H1 (cell line): ENCODE measurements around the gene BIN1. TPM values are rescaled to one million over a fixed set of nuclear protein-coding genes. Genes with fewer than 3 reads are reported as not detected.

Experiments
- CTCF ChIA-PET: fragments of 300-600 bp; sonication (Branson Sonifier 250); formaldehyde crosslinking; loops from one replicate; lab custom pipeline; 2021; ENCODE audit not compliant: partially characterized antibody; lab: Charles Lee
- POLR2A ChIA-PET: fragments of 300-600 bp; sonication (Branson Sonifier 250); formaldehyde crosslinking; loops from one replicate; lab custom pipeline; 2021; ENCODE audit warnings: inconsistent platforms; ENCODE audit not compliant: partially characterized antibody; lab: Charles Lee
- DNase-seq, 2 experiments: peaks; one replicate each; pipeline versions ENCODE4 v3.0.0 to v3.0.0-alpha.2; 2010 to 2022; ENCODE audit warnings: low spot score in 2 of 2, low read depth in 1 of 2, mixed read lengths in 1 of 2
- FAIRE-seq: peaks from 2 replicates; lab custom pipeline; 2011; peaks lifted over from hg19 to GRCh38; lab: Jason Lieb, UNC
- H2AFZ ChIP-seq: 2 replicates; pipeline ENCODE4 v1.8.1; 2012; ENCODE audit warnings: low read length, inconsistent platforms
- H2AK5ac ChIP-seq: 2 replicates; pipeline ENCODE4 v1.6.1; 2013; ENCODE audit warnings: low read depth, low read length
- H2BK120ac ChIP-seq: replicated peaks from 2 replicates; pipeline ENCODE3; 2013; ENCODE audit warnings: low read depth, low read length, inconsistent platforms
- H2BK12ac ChIP-seq: 2 replicates; pipeline ENCODE4 v1.6.1; 2013; ENCODE audit warnings: low read depth, low read length
- H2BK15ac ChIP-seq: 2 replicates; pipeline ENCODE4 v1.6.1; 2013; ENCODE audit warnings: low read length
- H2BK20ac ChIP-seq: 2 replicates; pipeline ENCODE4 v1.6.1; 2013; ENCODE audit warnings: low read length
- H2BK5ac ChIP-seq: 2 replicates; pipeline ENCODE4 v1.6.1; 2013; ENCODE audit warnings: low read depth, low read length
- H3K14ac ChIP-seq: 2 replicates; pipeline ENCODE4 v1.6.1; 2013; ENCODE audit warnings: inconsistent platforms; ENCODE audit not compliant: insufficient read length
- H3K18ac ChIP-seq: 2 replicates; pipeline ENCODE4 v1.6.1; 2013; ENCODE audit warnings: low read length; ENCODE audit errors: extremely low read depth
- H3K23ac ChIP-seq: 2 replicates; pipeline ENCODE4 v1.6.1; 2013; ENCODE audit warnings: inconsistent platforms; ENCODE audit not compliant: insufficient read length
- H3K23me2 ChIP-seq: 2 replicates; pipeline ENCODE4 v1.6.1; 2013; ENCODE audit warnings: low read depth, low read length
- H3K27ac ChIP-seq: 2 replicates; pipeline ENCODE4 v1.6.1; 2011; ENCODE audit warnings: low read depth, low read length, inconsistent platforms
- H3K27me3 ChIP-seq, 4 experiments: replicated peaks in 1 of 4; 1 replicate in 1 of 4; 2 replicates in 3 of 4; pipeline versions ENCODE4 v1.6.1 to v1.8.1; 2011 to 2013; ENCODE audit warnings: low read length in 3 of 4, mild to moderate bottlenecking in 3 of 4, inconsistent platforms in 2 of 4, mixed read lengths in 2 of 4, moderate library complexity in 1 of 4; ENCODE audit not compliant: control insufficient read depth in 3 of 4, insufficient read depth in 3 of 4; ENCODE audit errors: extremely low read depth in 1 of 4
- H3K36me3 ChIP-seq, 4 experiments: 2 replicates each; pipeline versions ENCODE4 v1.6.1 to v1.8.1; 2011 to 2013; ENCODE audit warnings: mild to moderate bottlenecking in 4 of 4, low read length in 3 of 4, moderate library complexity in 2 of 4, control low read depth in 1 of 4, inconsistent platforms in 1 of 4; ENCODE audit not compliant: insufficient read depth in 4 of 4, control insufficient read depth in 2 of 4
- H3K4ac ChIP-seq: replicated peaks from 2 replicates; pipeline ENCODE3; 2013; ENCODE audit warnings: low read length, low read depth, mixed read lengths, inconsistent platforms; ENCODE audit not compliant: insufficient read length
- H3K4me1 ChIP-seq, 4 experiments: replicated peaks in 1 of 4; 1 replicate in 1 of 4; 2 replicates in 3 of 4; pipeline versions ENCODE4 v1.6.1 to v1.8.1; 2011 to 2013; ENCODE audit warnings: low read length in 3 of 4, inconsistent platforms in 2 of 4, mixed read lengths in 1 of 4; ENCODE audit not compliant: insufficient read depth in 4 of 4, control insufficient read depth in 3 of 4
- H3K4me2 ChIP-seq, 2 experiments: 2 replicates each; pipeline versions ENCODE4 v1.6.1 to v1.8.1; 2011 to 2013; ENCODE audit warnings: low read depth in 2 of 2, low read length in 2 of 2, control low read depth in 1 of 2, inconsistent platforms in 1 of 2, mild to moderate bottlenecking in 1 of 2; ENCODE audit not compliant: insufficient read depth in 1 of 2
- H3K4me3 ChIP-seq, 4 experiments: fragments of 200-600, 300-600 bp in 1 of 4; sonication (generic), shearing (Covaris generic), sonication (Bioruptor Twin) in 1 of 4; 2 replicates each; pipeline versions ENCODE4 v1.5.1 to v1.8.1; 2011 to 2016; ENCODE audit warnings: low read length in 4 of 4, low read depth in 3 of 4, control low read depth in 2 of 4, inconsistent platforms in 2 of 4, mild to moderate bottlenecking in 2 of 4, mixed read lengths in 1 of 4, moderate library complexity in 1 of 4; ENCODE audit not compliant: insufficient read depth in 2 of 4; ENCODE audit errors: extremely low read depth in 1 of 4
- H3K56ac ChIP-seq: replicated peaks from 2 replicates; pipeline ENCODE3; 2013; ENCODE audit warnings: low read depth, mild to moderate bottlenecking, mixed read lengths, low read length, inconsistent platforms; ENCODE audit not compliant: insufficient read length
- H3K79me1 ChIP-seq: 2 replicates; pipeline ENCODE4 v1.6.1; 2013; ENCODE audit warnings: low read depth, low read length, control low read depth
- H3K79me2 ChIP-seq, 2 experiments: 2 replicates each; pipeline versions ENCODE4 v1.6.1 to v1.8.1; 2012 to 2013; ENCODE audit warnings: low read length in 2 of 2, mild to moderate bottlenecking in 2 of 2, inconsistent platforms in 1 of 2; ENCODE audit not compliant: insufficient read depth in 2 of 2, control insufficient read depth in 1 of 2
- H3K9ac ChIP-seq, 4 experiments: replicated peaks in 1 of 4; 1 replicate in 1 of 4; 2 replicates in 3 of 4; pipeline versions ENCODE4 v1.6.1 to v1.8.1; 2011 to 2013; ENCODE audit warnings: low read depth in 3 of 4, low read length in 3 of 4, control low read depth in 2 of 4, mild to moderate bottlenecking in 2 of 4, moderate library complexity in 2 of 4, inconsistent platforms in 1 of 4; ENCODE audit errors: extremely low read depth in 1 of 4
- H3K9me3 ChIP-seq, 2 experiments: 2 replicates each; pipeline versions ENCODE4 v1.6.1 to v1.8.1; 2012 to 2013; ENCODE audit warnings: mild to moderate bottlenecking in 2 of 2, moderate library complexity in 2 of 2, control low read depth in 1 of 2, inconsistent platforms in 1 of 2, low read depth in 1 of 2, low read length in 1 of 2, mixed read lengths in 1 of 2; ENCODE audit not compliant: insufficient read depth in 2 of 2
- H4K20me1 ChIP-seq, 2 experiments: replicated peaks in 1 of 2; 2 replicates each; pipeline versions ENCODE3 to v1.8.1; 2011 to 2013; ENCODE audit warnings: inconsistent platforms in 2 of 2, low read length in 2 of 2, mild to moderate bottlenecking in 1 of 2; ENCODE audit not compliant: insufficient read depth in 2 of 2, control insufficient read depth in 1 of 2
- H4K5ac ChIP-seq: 2 replicates; pipeline ENCODE4 v1.6.1; 2013; ENCODE audit warnings: low read length, low read depth, mixed read lengths, inconsistent platforms; ENCODE audit not compliant: insufficient read length
- H4K8ac ChIP-seq: 2 replicates; pipeline ENCODE4 v1.8.0; 2013; ENCODE audit warnings: mild to moderate bottlenecking, moderate library complexity, low read length, inconsistent platforms; ENCODE audit not compliant: insufficient read depth; ENCODE audit errors: extremely low read depth
- H4K91ac ChIP-seq: replicated peaks from 2 replicates; pipeline ENCODE3; 2013; ENCODE audit warnings: low read length, mixed read lengths, inconsistent platforms; ENCODE audit not compliant: insufficient read length
- CHD1 ChIP-seq: IDR thresholded peaks from 2 replicates; pipeline ENCODE4 v1.6.1; 2012; ENCODE audit warnings: low read depth, low read length, improper control_type of control experiment
- CTBP2 ChIP-seq: IDR thresholded peaks from 2 replicates; pipeline ENCODE4 v1.7.0; 2011; ENCODE audit warnings: borderline replicate concordance, mild to moderate bottlenecking, moderate library complexity, mixed read lengths, low read length; ENCODE audit not compliant: insufficient read depth, insufficient read length
- EGR1 ChIP-seq: IDR thresholded peaks from 2 replicates; pipeline ENCODE4 v1.6.1; 2011; ENCODE audit warnings: low read depth, low read length, borderline replicate concordance
- GABPA ChIP-seq: IDR thresholded peaks from 2 replicates; pipeline ENCODE4 v1.6.1; 2011; ENCODE audit warnings: mild to moderate bottlenecking, low read length, moderate library complexity, borderline replicate concordance; ENCODE audit not compliant: insufficient read depth
- JUN ChIP-seq: IDR thresholded peaks from 2 replicates; pipeline ENCODE4 v1.6.1; 2011; ENCODE audit warnings: low read depth, mild to moderate bottlenecking, improper control_type of control experiment, low read length
- JUND ChIP-seq: IDR thresholded peaks from 2 replicates; pipeline ENCODE4 v1.6.1; 2011; ENCODE audit warnings: mild to moderate bottlenecking, improper control_type of control experiment, low read length
- KDM4A ChIP-seq: IDR thresholded peaks from one replicate; pipeline ENCODE4 v1.7.1; 2012; ENCODE audit warnings: low read depth, mild to moderate bottlenecking, moderate library complexity, low read length, inconsistent platforms; ENCODE audit not compliant: severe bottlenecking
- MAX ChIP-seq: IDR thresholded peaks from 2 replicates; pipeline ENCODE4 v1.6.1; 2012; ENCODE audit warnings: inconsistent platforms
- RXRA ChIP-seq: IDR thresholded peaks from 2 replicates; pipeline ENCODE4 v1.6.1; 2011; ENCODE audit warnings: low read depth, mild to moderate bottlenecking, low read length, moderate library complexity; ENCODE audit not compliant: insufficient read depth
- SP2 ChIP-seq: IDR thresholded peaks from 2 replicates; pipeline ENCODE4 v1.6.1; 2012; ENCODE audit warnings: mild to moderate bottlenecking, low read length, inconsistent platforms
- SRF ChIP-seq: IDR thresholded peaks from 2 replicates; pipeline ENCODE4 v1.6.1; 2011; ENCODE audit warnings: mild to moderate bottlenecking, low read depth, low read length, moderate library complexity
- WGBS, 2 experiments: shearing (Covaris generic) in 1 of 2; methylation state at CpG; one replicate each; pipeline versions ENCODE4 v1.1.6 to v1.1.7; 2013 to 2015; ENCODE audit warnings: low lambda C conversion rate in 2 of 2, mixed read lengths in 2 of 2, inconsistent platforms in 1 of 2, low coverage in 1 of 2, missing lambda C conversion rate in 1 of 2; ENCODE audit not compliant: insufficient replicate concordance in 2 of 2, insufficient coverage in 1 of 2, insufficient read length in 1 of 2; ENCODE audit errors: extremely low coverage in 1 of 2, missing lambda C conversion rate in 1 of 2; 5-methylcytosine and 5-hydroxymethylcytosine counted together
- polyA plus RNA-seq, 7 experiments: library from polyadenylated mRNA; depleted of rRNA in 3 of 7; stranded (reverse) in 5 of 7; unstranded in 2 of 7; fragments of >200 nt in 5 of 7; fragments of 200-250 nt in 2 of 7; gene quantifications; 1 replicate in 5 of 7; 2 replicates in 1 of 7; 4 replicates in 1 of 7; pipeline versions ENCODE4 v1.2.1 to v1.2.3, GENCODE V29; 2011 to 2013; ENCODE audit warnings: missing spikeins in 2 of 7, mixed read lengths in 2 of 7
- total RNA-seq: library from RNA; stranded (reverse); fragmentation: NEBNext Ultra II Directional; extraction: Animal tissue kit (Norgen Biotek cat#: 25700); gene quantifications from 2 replicates; pipeline ENCODE4 v1.2.1, GENCODE V29; 2021

The BIN1 gene
- total and polyA plus RNA-seq, 2 of the 8 experiments (the other 6 are each of a cell fraction or from before 2014, with no cell fraction given): 23.6 to 35.6 TPM

DNA sequence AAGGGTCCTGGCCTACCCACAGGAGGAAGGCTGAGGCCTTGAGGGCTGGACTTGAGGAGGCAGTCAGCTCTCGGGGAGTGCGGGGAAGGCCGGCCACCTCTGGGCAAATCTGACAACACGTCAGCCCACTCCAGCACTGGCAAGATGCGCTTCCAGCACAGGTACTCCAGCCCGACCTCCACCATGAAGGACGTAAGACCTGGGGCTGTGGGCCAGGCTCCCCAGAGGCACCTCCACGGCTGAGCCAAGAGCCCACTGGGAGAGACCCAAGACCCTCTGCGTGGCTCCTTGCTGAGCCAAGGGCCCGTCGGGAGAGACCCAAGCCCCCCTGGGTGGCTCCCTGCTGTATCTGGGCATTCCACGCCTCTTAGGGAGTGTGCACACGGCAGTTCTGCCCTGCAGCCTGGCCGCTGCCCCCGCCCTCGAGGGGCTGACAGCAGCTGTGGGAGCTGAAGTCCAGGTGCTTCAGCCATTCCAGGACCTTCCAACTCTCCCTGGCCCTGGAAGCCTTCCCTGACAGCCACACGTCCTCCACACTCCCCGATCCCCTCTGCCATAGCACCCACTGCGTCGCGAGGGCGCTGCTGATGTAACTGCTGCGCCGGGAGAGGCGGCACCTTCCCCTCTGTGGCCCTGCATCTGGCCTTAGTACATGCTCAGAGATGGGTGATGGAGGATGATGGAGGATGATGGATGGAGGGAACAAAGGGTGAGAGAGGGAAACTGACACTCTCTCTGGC, 50.2 kb downstream of the BIN1 start:
- Histone ChIP-seq H3K23me2 (no peaks in the 10 kb centered on the region), H3K4ac (no peak overlapping the region), H2BK15ac (no peak overlapping the region), H2BK5ac (no peak overlapping the region), H3K9ac (no peak overlapping the region), H3K79me2 (no peaks in the 10 kb centered on the region), H3K4me1 (no peaks in the 10 kb centered on the region), H3K23ac (no peak overlapping the region), H3K18ac (no peak overlapping the region), H2BK20ac (no peak overlapping the region), H4K20me1 (peaks cover 0 to 3% of the 10 kb centered on the region in 2 experiments), H4K91ac (no peak overlapping the region), H4K8ac (no peak overlapping the region), H2BK12ac (no peak overlapping the region), H3K27me3 (no peaks in the 10 kb centered on the region), H3K27ac (no peak overlapping the region), H3K14ac (no peak overlapping the region), H2AFZ (no peak overlapping the region), H4K5ac (no peak overlapping the region), H3K4me2 (no peak overlapping the region), H3K36me3 (no peaks in the 10 kb centered on the region; a peak in 1 of 8 replicates), H3K79me1 (no peaks in the 10 kb centered on the region), H3K4me3 (no peak overlapping the region), H2AK5ac (no peak overlapping the region), H3K56ac (no peak overlapping the region), H3K9me3 (no peaks in the 10 kb centered on the region), H2BK120ac (no peak overlapping the region)
- CTCF ChIA-PET: interaction anchor here (1.6 kb wide), 1 partner anchor 16 kb away, joined by 3 read pairs; no protein-coding TSS in a partner anchor
- POLR2A ChIA-PET: no interaction called here
- FAIRE-seq (no peak), DNase-seq (no peak)
- WGBS, 2 experiments: 91% methylated on average over 25 of the region's 25 CpGs; no CpG with 5 or more reads in 1 of the 2 experiments
- TF ChIP-seq SRF: no peak
- no peak for TF ChIP-seq CTBP2
- TF ChIP-seq EGR1: no peak
- no peak for TF ChIP-seq MAX
- no peak for TF ChIP-seq KDM4A
- no peak for TF ChIP-seq RXRA
- no peak for TF ChIP-seq GABPA
- TF ChIP-seq JUN: no peak
- no peak for TF ChIP-seq CHD1
- TF ChIP-seq SP2: no peak
- no peak for TF ChIP-seq JUND
